GM19395 (cell line): ENCODE results near the gene KSR1.

ENCODE experiments used
- ATAC-seq: cut with Tn5 transposase; IDR thresholded peaks from one replicate; pipeline ENCODE4 v1.9.1; 2021; ENCODE audit warnings: mild to moderate bottlenecking, moderate library complexity; ENCODE audit not compliant: unreplicated experiment

The KSR1 gene

DNA sequence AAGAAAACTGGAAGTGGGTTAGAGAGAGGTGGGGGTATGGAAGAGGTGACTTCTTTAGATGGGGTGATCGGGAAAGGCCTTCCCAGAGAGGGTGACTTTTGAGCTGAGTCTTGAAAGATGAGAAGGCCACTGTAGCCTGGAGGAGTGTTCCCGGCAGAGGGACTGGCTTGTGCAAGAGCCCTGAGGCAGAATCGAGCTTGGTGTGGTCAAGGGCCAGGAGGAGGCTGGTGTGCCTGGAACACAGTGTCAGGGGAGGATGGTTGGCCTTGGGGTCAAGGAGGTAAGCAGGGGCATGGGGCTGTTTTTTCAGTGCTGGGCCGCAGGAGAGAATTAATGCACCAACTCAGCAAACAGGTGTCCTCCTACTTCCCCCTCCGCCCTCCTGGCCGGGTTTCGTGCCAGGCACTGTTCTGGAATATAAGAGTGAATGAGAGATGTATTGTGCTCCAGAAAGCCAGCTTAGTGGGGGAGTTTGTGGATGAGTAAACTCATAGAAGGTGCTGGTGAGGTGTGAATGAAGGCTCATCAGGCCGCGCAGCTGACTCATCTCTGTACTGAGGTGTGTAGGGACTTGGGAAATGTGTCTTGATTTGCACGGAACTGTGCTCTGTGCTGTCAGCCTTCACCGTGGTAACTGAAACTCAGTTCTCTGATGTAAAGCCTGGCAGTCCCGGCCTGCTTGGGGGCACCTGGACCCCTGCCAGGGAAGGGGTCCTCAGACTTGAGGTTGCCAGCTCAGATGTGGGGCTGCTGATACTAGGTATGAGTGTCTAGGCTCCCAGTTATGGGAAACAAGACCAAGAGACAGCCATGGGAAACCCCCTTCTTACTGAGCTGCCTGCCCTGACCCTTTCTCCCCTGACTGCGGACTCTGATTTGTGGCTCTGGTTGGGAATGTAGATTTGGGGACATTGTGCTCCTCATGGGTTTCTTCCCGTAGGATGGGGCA is 15.3 kb downstream of the KSR1 start:
- ATAC-seq, result peak; percentile 80

DNA sequence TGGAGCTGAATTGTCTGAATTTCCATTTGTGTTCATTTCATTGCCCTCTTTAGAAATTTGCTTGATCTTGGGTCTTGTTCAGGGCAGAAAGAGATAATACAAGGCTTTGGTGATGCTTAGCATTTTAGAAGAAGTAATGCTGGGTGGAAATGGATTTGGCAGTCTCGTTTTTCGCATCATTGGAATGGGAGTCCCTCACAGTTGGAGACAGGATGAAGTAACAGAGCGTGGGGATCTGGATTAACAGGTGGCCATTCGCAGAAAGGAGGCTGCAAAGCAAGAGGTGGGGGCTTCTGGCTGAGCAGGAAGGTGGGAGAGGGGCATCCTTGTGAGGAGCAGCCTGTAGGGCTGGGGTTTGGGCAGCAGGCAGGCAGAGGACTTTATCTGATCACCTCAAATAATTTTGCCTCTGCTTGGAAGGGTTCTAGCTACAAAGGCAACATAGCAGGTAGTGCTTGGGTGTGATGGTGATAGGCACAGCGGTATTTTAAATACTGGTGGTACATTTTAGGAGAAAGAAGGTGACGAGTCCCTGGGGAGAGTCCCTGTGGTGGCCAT is 17.0 kb downstream of the KSR1 start:
- ATAC-seq, result no peak

DNA sequence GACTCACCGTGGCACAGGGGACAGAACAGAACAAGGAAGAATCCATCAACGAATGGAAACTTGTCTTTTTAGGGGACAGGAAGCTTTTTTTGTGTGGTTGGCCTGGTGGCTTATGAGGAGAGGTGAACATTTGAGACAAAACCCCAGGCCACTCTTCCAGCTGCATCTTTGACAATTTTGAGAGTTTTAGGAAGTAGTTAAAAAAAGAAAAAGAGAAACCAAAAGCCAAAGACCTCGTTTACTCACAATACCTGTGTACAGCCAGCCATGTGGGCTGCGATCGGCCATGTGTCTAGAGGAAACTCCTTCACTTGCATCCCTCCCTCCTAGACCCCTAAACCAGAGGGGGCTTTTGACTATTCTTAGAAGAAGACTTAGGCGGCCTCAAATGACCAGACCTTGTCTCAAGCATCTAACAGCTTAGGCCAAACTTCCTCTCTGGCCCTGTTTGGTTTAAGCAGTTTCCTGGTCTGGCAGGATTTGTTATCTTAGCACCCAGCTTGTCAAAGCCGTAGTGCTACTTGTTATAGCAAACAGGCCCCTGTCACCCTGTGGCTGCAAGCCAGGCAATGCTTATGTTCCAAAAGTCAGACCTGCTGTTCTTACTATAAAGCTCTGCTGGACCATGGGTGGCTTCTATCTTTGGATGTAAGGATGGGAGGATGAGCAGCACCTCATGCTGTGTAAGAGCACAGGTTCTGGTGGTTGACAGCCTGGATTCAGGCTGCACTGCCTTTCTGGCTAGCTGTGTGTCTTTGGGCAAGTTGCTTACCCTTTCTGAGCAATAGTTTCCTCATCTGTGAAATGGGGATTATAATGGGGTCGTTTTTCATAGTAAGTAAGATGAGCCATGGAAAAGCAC is 17.7 kb downstream of the KSR1 start:
- ATAC-seq, result peak; percentile 40

- no peak for ATAC-seq
These were observed 18.9 kb downstream of the KSR1 start for GRCh38 chr17:27475070-27475673.

DNA sequence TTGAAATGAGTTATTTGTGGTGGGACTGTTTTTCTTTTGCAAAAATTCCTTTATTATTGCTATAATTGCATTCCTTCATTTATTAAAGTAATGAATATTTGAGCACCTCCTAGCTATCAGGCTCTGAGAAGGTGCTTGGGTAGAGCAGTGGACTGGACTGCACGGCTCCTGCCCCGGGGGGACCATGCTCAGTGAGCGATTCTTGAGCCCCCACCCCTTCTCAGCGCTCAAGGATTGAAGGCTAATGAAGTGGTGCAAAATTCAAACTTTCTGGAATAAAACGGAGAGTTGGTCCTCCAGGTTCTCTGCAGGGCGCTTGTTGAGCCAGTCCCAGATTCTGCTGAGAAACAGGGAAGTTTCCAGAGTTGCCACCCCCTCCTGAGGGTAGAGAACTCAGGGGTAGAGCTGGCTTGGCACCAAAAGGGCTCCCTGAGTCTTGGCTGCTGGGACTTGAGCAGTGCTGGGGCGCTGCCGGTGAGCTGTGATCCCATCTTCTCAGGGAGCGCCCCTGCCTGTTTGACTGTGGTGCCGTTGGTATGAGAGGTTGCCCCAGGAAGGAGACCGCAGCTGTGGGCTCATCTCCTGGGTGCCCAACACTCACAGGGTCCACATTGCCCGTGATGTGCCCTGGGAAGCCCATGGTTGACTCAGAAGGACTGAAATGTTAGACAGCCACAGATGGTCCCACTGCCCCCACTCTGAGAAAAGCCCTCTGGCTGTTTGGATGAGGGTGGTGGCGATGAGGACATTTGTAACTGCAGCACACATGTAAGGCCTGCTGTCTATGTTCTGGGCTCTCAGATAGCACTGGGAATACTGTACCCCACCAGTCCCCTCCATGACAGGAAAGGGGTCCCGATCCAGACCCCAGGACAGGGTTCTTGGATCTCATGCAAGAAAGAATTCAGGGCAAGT is 20.0 kb downstream of the KSR1 start:
- ATAC-seq, result no peak

DNA sequence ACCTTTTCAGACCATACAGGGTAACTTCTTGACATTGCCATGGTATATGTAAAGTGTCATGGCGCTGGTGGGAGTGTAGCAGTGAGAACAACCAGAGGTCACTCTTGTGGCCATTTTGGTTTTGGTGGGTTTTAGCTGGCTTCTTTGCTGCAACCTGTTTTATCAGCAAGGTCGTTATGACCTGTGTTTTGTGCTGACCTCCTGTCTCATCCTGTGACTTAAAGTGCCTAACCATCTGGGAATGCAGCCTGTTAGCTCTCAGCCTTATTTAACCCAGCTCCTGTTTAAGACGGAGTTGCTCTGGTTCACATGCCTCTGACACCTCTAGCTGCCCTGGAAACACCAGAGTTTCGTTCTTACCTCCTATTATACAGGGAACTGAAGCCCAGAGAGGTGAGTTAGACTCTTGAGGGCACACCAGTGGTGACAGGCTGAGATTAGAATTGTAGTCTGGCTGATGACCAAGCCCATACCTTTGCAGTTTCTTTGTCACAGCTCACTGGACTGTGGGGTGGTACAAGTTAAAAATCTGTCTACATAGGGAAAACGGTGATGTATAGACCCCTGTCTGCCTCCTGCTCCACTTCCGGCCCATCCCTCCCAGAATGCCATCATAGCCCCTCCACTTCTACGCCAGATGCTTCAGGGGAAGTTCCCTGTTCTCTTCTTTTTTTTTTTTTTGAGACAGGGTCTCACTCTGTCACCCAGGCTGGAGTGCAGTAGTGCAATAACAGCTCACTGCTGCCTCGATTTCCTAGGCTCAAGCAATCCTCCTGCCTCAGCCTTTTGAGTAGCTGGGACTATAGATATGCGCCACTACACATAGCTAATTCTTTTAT is 21.0 kb downstream of the KSR1 start:
- ATAC-seq, result peak; percentile 36

DNA sequence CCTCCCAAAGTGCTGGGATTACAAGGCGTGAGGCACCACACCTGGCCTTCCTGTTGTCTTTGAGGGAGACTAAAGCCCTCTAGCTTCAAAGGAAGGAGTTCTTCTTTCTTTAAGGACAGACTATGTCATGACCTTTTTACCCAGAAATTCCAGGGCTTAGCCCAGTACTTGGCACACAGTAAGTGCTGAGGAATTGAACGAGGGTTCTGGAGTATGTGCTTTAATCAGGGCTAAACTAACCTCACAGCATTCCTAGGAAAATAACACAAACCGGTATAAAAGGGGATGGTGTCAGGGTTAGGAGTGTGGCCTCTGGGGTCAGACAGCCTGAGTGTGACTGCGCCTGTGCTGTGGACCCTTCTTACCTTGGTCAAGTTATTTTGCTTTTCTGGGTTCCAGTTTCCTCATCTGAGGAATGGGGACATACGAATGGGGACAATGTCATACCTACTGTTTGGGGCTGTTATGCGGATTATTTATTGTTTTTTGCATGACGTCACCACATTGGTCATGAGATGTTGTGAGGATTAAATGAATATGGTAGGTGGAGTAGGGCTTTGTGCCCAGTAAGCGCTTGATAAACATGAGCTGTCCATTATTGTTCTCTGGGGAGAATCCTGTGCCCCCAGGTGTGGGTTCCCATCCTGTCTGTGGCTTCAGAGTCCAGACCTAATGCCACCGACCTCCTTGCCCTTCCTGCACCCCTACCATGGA is 21.9 kb downstream of the KSR1 start:
- no peak for ATAC-seq

- no peak for ATAC-seq
These were observed 22.8 kb downstream of the KSR1 start for GRCh38 chr17:27478901-27479538.

GRCh38 chr17:27479838-27480237 is 23.6 kb downstream of the KSR1 start:
- no peak for ATAC-seq

- ATAC-seq, result no peak
These were observed 24.5 kb downstream of the KSR1 start for GRCh38 chr17:27480699-27481098.

GRCh38 chr17:27481327-27481726 is 25.1 kb downstream of the KSR1 start:
- no peak for ATAC-seq

GRCh38 chr17:27485125-27485524 is 28.9 kb downstream of the KSR1 start:
- ATAC-seq, result no peak

GRCh38 chr17:27485716-27486495 is 29.7 kb downstream of the KSR1 start:
- no peak for ATAC-seq

- no peak for ATAC-seq
These were observed 30.5 kb downstream of the KSR1 start for GRCh38 chr17:27486741-27487140.

DNA sequence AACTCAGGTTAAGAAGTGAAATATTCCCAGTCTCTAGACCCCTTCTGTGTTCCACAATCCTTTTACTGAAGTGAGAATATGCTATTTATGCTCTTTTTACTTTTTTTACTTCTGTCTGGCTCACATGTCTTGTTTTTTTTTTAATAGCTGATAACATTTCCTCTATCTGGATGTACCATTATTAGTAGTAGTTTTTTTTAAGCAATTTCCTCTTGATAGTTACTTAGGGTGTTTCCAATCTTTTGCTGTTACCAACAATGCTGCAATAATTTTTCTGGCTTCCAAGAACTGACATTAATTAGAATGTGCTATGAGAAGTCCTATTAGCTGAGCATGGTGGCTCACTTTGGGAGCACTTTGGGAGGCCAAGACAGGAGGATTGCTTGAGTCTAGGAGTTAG is 32.0 kb downstream of the KSR1 start:
- ATAC-seq, result no peak

DNA sequence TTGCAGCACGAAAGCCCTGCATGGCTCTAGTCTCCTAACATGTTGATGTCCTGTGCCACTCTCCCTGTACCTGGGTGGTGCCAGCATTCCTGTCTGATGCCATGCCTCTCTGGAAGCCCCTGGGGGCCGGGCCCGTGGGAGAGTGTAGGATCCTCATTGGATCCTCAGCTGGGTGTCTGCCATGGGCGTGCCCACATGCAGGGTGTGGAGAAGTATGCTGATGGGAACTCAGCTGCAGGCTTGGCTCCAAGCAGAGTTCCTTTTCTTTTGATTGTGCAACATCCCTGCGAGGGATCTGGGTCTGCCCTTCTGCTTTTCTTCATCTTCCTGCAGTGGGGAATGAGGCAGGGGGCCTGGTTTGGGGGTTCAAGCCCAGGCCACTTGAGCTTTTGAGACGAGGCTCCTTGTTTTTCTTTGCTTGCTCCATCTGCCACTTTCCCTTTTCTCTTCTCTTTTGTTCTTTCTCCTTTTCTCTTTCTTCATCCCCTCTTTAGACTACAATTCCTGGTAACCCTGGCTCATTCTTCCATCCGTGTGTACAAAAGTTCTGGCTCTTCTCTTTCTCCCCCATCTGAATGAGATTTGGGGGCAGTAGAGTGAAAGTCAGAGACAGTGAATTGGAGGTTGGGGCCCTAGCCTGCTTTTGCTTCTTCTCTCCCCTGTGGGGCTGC is 32.9 kb downstream of the KSR1 start:
- ATAC-seq, result no peak

- no peak for ATAC-seq
These were observed 34.1 kb downstream of the KSR1 start for GRCh38 chr17:27490391-27490790.
